OCI-LY7 (cell line): ENCODE data around the gene ATG4A. TPM values are rescaled to one million over a fixed set of nuclear protein-coding genes. Genes with fewer than 3 reads are reported as not detected.

Experiments used
- BruUV-seq: library from RNA; stranded (reverse); fragments of 400-500 nt; replicated peaks from 2 replicates; lab custom pipeline; 2021; lab: Mats Ljungman, UMichigan
- CTCF ChIA-PET: fragments of 300-600 bp; sonication (Branson Sonifier 250); formaldehyde crosslinking; loops from one replicate; lab custom pipeline; 2022; ENCODE audit warnings: antibody characterized with exemption; ENCODE audit not compliant: unreplicated experiment; lab: Charles Lee
- POLR2A ChIA-PET: fragments of 300-600 bp; sonication (Branson Sonifier 250); formaldehyde crosslinking; loops from one replicate; lab custom pipeline; 2022; ENCODE audit warnings: antibody characterized with exemption; lab: Charles Lee
- DNase-seq: peaks from one replicate; pipeline ENCODE4 v3.0.0-alpha.2; 2015; ENCODE audit warnings: low spot score
- H2AFZ ChIP-seq: fragments of 200-600 bp; sonication (generic), shearing (Covaris generic); 2 replicates; pipeline ENCODE4 v1.6.1; 2014; ENCODE audit warnings: mild to moderate bottlenecking, antibody characterized with exemption, low read length, moderate library complexity
- H3K27ac ChIP-seq: fragments of 200-600 bp; sonication (generic); 2 replicates; pipeline ENCODE4 v1.5.1; 2014; ENCODE audit warnings: mixed run types, low read depth, mild to moderate bottlenecking, moderate library complexity, low read length, inconsistent platforms; ENCODE audit not compliant: poor library complexity, severe bottlenecking
- H3K36me3 ChIP-seq: fragments of 200-600 bp; sonication (generic); 2 replicates; pipeline ENCODE4 v1.6.1; 2014; ENCODE audit warnings: mild to moderate bottlenecking, antibody characterized with exemption, low read length, moderate library complexity, mixed read lengths; ENCODE audit not compliant: insufficient read depth
- H3K4me1 ChIP-seq: fragments of 200-600 bp; sonication (generic); 2 replicates; pipeline ENCODE4 v1.5.1; 2014; ENCODE audit warnings: mild to moderate bottlenecking, low read length; ENCODE audit not compliant: insufficient read depth, poor library complexity, severe bottlenecking
- H3K4me2 ChIP-seq: fragments of 200-600 bp; sonication (generic); 2 replicates; pipeline ENCODE4 v1.6.1; 2014; ENCODE audit warnings: mild to moderate bottlenecking, low read length
- H3K4me3 ChIP-seq: fragments of 200-600 bp; sonication (generic); 2 replicates; pipeline ENCODE4 v1.5.1; 2014; ENCODE audit warnings: mild to moderate bottlenecking, low read depth, low read length; ENCODE audit not compliant: poor library complexity, severe bottlenecking
- H3K79me2 ChIP-seq: fragments of 200-600 bp; sonication (generic); 2 replicates; pipeline ENCODE4 v1.6.1; 2016; ENCODE audit warnings: low read depth, mild to moderate bottlenecking, low read length, moderate library complexity, mixed read lengths; ENCODE audit not compliant: insufficient read depth
- H3K9me2 ChIP-seq: fragments of 200-600 bp; sonication (generic); 2 replicates; pipeline ENCODE4 v1.6.1; 2016; ENCODE audit warnings: mild to moderate bottlenecking, low read length, mixed read lengths; ENCODE audit not compliant: insufficient read depth
- H3K9me3 ChIP-seq: fragments of 200-600 bp; sonication (generic); 2 replicates; pipeline ENCODE4 v1.6.1; 2014; ENCODE audit warnings: mild to moderate bottlenecking, mixed run types, low read length, mixed read lengths
- H4K20me1 ChIP-seq: fragments of 200-600 bp; sonication (generic); 2 replicates; pipeline ENCODE4 v1.6.1; 2014; ENCODE audit warnings: mild to moderate bottlenecking, antibody characterized with exemption, low read length, moderate library complexity, mixed read lengths; ENCODE audit not compliant: insufficient read depth
- EZH2phosphoT487 ChIP-seq: fragments of 200-600 bp; sonication (generic); IDR thresholded peaks from 2 replicates; pipeline ENCODE4 v1.6.1; 2018; ENCODE audit warnings: low read depth, borderline replicate concordance, mild to moderate bottlenecking, mixed run types, antibody characterized with exemption, low read length, moderate library complexity, mixed read lengths
- intact Hi-C: fragments of 100-400 bp; cut with micrococcal nuclease; formaldehyde crosslinking; loops from one replicate; pipeline ENCODE4 v1.10.0; 2022; ENCODE audit not compliant: unreplicated experiment
- total RNA-seq, 2 experiments: library from RNA; depleted of rRNA in 1 of 2; stranded (reverse); fragments of >200 nt in 1 of 2; shearing (Covaris generic) in 1 of 2; gene quantifications; 2 replicates each; pipeline ENCODE4 v1.2.3, GENCODE V29; 2014 to 2022
- TF ChIP-seq, protein P1 (sequence below): fragments of 200-600 bp; sonication (generic); conservative IDR thresholded peaks from 2 replicates; pipeline ENCODE4 v1.5.1; 2014; ENCODE audit warnings: mild to moderate bottlenecking, antibody characterized with exemption, low read length, moderate library complexity, mixed read lengths

The ATG4A gene
- total RNA-seq, 2 experiments from 2014 or later: 9.9 to 14.7 TPM

DNA sequence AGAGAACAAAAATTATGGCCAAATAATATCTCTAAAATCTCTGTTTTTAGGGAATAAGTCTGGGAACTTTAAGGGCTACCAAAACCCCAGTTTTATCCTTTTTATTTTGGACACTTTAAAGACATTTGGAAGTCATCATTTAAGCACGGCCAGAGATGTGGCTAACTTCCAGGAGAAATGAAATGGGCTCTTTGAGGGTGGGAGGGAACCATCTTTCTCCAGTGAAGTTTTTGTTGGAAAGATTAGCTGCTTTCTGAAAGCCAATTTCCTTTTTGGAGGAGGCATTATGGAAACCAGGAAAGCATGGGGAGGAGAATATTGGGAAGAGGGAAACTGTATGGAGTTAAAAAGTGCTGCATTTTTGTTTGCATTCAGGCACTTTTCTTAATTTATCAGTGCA, 41.9 kb upstream of the ATG4A start:
- Histone ChIP-seq H3K36me3 (no peaks in the 10 kb centered on the region), H3K27ac (no peak overlapping the region), H3K9me3 (no peaks in the 10 kb centered on the region), H3K4me1 (no peaks in the 10 kb centered on the region), H3K4me2 (no peak overlapping the region), H3K4me3 (no peak overlapping the region), H2AFZ (no peak overlapping the region), H3K79me2 (no peaks in the 10 kb centered on the region), H3K9me2 (no peaks in the 10 kb centered on the region), H4K20me1 (no peaks in the 10 kb centered on the region)
- intact Hi-C loops: no loop called here
- no peak for DNase-seq
- ChIA-PET CTCF (no interaction called here), POLR2A (no interaction called here)
- TF ChIP-seq EZH2phosphoT487: no peak
- TF ChIP-seq, protein P1, sequence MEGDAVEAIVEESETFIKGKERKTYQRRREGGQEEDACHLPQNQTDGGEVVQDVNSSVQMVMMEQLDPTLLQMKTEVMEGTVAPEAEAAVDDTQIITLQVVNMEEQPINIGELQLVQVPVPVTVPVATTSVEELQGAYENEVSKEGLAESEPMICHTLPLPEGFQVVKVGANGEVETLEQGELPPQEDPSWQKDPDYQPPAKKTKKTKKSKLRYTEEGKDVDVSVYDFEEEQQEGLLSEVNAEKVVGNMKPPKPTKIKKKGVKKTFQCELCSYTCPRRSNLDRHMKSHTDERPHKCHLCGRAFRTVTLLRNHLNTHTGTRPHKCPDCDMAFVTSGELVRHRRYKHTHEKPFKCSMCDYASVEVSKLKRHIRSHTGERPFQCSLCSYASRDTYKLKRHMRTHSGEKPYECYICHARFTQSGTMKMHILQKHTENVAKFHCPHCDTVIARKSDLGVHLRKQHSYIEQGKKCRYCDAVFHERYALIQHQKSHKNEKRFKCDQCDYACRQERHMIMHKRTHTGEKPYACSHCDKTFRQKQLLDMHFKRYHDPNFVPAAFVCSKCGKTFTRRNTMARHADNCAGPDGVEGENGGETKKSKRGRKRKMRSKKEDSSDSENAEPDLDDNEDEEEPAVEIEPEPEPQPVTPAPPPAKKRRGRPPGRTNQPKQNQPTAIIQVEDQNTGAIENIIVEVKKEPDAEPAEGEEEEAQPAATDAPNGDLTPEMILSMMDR: no peak
- no TSS peak for BruUV-seq

DNA sequence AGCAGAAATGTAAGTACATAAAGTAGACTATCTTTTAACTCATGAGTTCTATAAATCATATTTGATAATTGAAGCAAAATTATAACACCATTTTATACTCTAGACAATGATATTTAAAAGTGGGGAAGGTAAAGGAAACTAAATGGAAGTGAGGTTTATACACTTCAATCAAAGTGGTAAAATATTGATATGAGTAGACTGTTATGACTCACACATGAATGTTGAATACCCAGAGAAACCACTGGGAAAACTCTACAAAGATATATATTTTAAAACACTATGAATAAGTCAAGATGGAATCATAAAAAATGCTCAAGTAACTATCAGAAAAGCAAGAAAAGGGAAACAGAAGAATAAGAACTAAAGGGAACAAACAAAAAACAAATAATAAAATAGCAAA, 38.4 kb upstream of the ATG4A start:
- Histone ChIP-seq H2AFZ (no peak overlapping the region), H3K4me1 (no peaks in the 10 kb centered on the region), H3K27ac (no peak overlapping the region), H3K9me3 (no peaks in the 10 kb centered on the region), H3K4me2 (no peak overlapping the region), H4K20me1 (no peaks in the 10 kb centered on the region), H3K9me2 (no peaks in the 10 kb centered on the region), H3K4me3 (no peak overlapping the region), H3K79me2 (no peaks in the 10 kb centered on the region), H3K36me3 (no peaks in the 10 kb centered on the region)
- POLR2A ChIA-PET: no interaction called here
- no TSS peak for BruUV-seq
- intact Hi-C loops: no loop called here
- DNase-seq: no peak
- CTCF ChIA-PET: no interaction called here
- TF ChIP-seq, protein P1: no peak
- no peak for TF ChIP-seq EZH2phosphoT487

DNA sequence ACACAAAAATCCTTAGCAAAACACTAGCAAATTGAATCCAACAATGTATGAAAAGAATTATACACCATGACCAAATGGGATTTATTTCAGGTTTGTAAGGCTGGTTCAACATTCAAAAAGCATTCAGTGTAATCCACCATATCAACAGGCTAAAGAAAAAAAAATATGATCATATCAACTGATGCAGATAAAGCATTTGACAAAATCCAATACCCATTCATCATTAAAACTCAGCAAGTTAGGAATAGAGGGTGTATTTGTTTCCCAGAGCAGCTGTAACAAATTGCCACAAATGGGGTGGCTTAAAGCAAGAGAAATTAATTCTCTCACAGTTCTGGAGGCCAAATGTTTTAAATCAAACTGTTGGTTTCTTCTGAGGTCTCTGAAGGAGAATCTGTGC, 36.0 kb upstream of the ATG4A start:
- POLR2A ChIA-PET: no interaction called here
- BruUV-seq: no TSS peak
- Histone ChIP-seq H3K9me3 (no peaks in the 10 kb centered on the region), H3K79me2 (no peaks in the 10 kb centered on the region), H2AFZ (no peak overlapping the region), H3K4me2 (no peak overlapping the region), H4K20me1 (no peaks in the 10 kb centered on the region), H3K9me2 (no peaks in the 10 kb centered on the region), H3K36me3 (no peaks in the 10 kb centered on the region), H3K4me3 (no peak overlapping the region), H3K4me1 (no peaks in the 10 kb centered on the region), H3K27ac (no peak overlapping the region)
- CTCF ChIA-PET: no interaction called here
- intact Hi-C loops: no loop called here
- no peak for DNase-seq
- TF ChIP-seq EZH2phosphoT487: no peak
- TF ChIP-seq, protein P1: no peak
